Activated CD8-positive, alpha-beta memory T cell treated with anti-CD3 and anti-CD28 coated beads, Interleukin-2, amount 10 ng/mL, durations not matched to agents 7 days and 5 days (primary cell): ENCODE data around the gene RGS9BP. TPM values are rescaled to one million over a fixed set of nuclear protein-coding genes. Genes with fewer than 3 reads are reported as not detected.

Experiments used
- ATAC-seq: fragments of 150-1000 bp; cut with Tn5 transposase; one replicate; pipeline ENCODE4 v1.10.0; 2021; ENCODE audit warnings: moderate library complexity
- CTCF ChIA-PET: fragments of 350-600 bp; sonication (Branson Sonifier 250); formaldehyde crosslinking; loops from one replicate; lab custom pipeline; 2021; ENCODE audit warnings: antibody characterized with exemption; lab: Charles Lee
- DNase-seq: peaks from one replicate; pipeline ENCODE4 v3.0.0-alpha.2; 2020
- H3K27ac Mint-ChIP-seq: one replicate; pipeline ENCODE4 v1.8.0; 2021; ENCODE audit warnings: mild to moderate bottlenecking, mixed read lengths
- H3K27me3 Mint-ChIP-seq: one replicate; pipeline ENCODE4 v1.8.0; 2021; ENCODE audit warnings: mixed read lengths
- H3K36me3 Mint-ChIP-seq: one replicate; pipeline ENCODE4 v1.8.0; 2021; ENCODE audit warnings: mild to moderate bottlenecking, mixed read lengths
- H3K4me1 Mint-ChIP-seq: one replicate; pipeline ENCODE4 v1.8.0; 2021; ENCODE audit warnings: mixed read lengths
- H3K4me3 Mint-ChIP-seq: one replicate; pipeline ENCODE4 v1.8.0; 2021; ENCODE audit warnings: mild to moderate bottlenecking, moderate library complexity, mixed read lengths
- H3K9me3 Mint-ChIP-seq: one replicate; pipeline ENCODE4 v1.8.0; 2022; ENCODE audit warnings: low read depth, mixed read lengths
- total RNA-seq, 2 experiments: library from RNA; stranded (reverse); gene quantifications; one replicate each; pipeline ENCODE4 v1.2.3, GENCODE V29; 2021

Gene RGS9BP
- total RNA-seq, 2 experiments from 2014 or later = 0.28 to 0.79 TPM

GRCh38 chr19:32717496-32717895, 41.8 kb downstream of the RGS9BP start:
- no peak for ATAC-seq
- Mint-ChIP-seq H3K36me3 (peaks cover 27% of the 10 kb centered on the region), H3K4me3 (no peak overlapping the region), H3K27ac (no peak overlapping the region), H3K9me3 (no peaks in the 10 kb centered on the region), H3K27me3 (no peaks in the 10 kb centered on the region), H3K4me1 (no peaks in the 10 kb centered on the region)
- DNase-seq = no peak
- CTCF ChIA-PET = interaction anchor here (0.6 kb wide), 1 partner anchor 84 kb away, joined by 3 read pairs; no protein-coding TSS in a partner anchor

GRCh38 chr19:32718286-32718685, 42.6 kb downstream of the RGS9BP start:
- Mint-ChIP-seq H3K36me3 (peaks cover 22% of the 10 kb centered on the region), H3K27ac (no peak overlapping the region), H3K27me3 (no peaks in the 10 kb centered on the region), H3K4me3 (no peak overlapping the region), H3K4me1 (no peaks in the 10 kb centered on the region), H3K9me3 (no peaks in the 10 kb centered on the region)
- ATAC-seq (no peak), DNase-seq (no peak)
- CTCF ChIA-PET = no interaction called here

DNA sequence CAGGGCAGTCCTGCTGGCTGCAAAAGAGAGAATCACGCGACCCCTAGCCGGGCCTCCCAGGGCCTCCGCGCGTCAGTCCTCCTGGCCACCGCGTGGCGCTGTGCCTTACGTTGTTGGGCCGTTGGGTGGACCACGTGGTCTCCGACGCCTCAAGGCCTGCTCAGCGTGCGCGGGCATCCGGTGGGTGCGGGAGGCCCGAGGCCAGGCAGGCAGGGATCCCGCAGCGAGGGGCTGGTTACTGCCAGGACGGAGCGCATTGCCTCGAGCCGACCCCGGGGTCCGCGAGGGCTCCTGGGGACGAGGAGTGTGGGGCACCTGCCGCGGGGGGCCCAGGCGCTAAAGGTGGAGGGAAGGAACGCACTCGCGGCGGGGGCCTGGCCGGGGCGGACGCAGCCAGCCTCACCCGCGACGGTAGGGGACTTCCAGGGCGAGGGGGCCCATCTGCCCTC, 44.0 kb downstream of the RGS9BP start, which contains the start of gene TDRD12:
Gene TDRD12, plus strand, starts transcription at position 157 of the 449 bp plus-strand sequence. CDS start 306 bp downstream, outside the sequence.
- Mint-ChIP-seq H3K9me3 (no peaks in the 10 kb centered on the region), H3K27me3 (no peaks in the 10 kb centered on the region), H3K4me3 (no peak within 1 kb of the TSS), H3K27ac (no peak within 1 kb of the TSS), H3K36me3 (peaks cover 15% of the 10 kb centered on the region), H3K4me1 (no peaks in the 10 kb centered on the region)
- ATAC-seq (no peak), DNase-seq (no peak)
- CTCF ChIA-PET = no interaction called here

- DNase-seq (no peak), ATAC-seq (no peak)
- H3K36me3 Mint-ChIP-seq = peaks cover 8% of the 10 kb centered on the region
- H3K9me3 Mint-ChIP-seq = no peaks in the 10 kb centered on the region
- no peak overlapping the region for H3K4me3 Mint-ChIP-seq
- H3K27me3 Mint-ChIP-seq = no peaks in the 10 kb centered on the region
- CTCF ChIA-PET = no interaction called here
- H3K27ac Mint-ChIP-seq = no peak overlapping the region
- H3K4me1 Mint-ChIP-seq = no peaks in the 10 kb centered on the region
Observed at GRCh38 chr19:32720216-32720935, 44.7 kb downstream of the RGS9BP start.

DNA sequence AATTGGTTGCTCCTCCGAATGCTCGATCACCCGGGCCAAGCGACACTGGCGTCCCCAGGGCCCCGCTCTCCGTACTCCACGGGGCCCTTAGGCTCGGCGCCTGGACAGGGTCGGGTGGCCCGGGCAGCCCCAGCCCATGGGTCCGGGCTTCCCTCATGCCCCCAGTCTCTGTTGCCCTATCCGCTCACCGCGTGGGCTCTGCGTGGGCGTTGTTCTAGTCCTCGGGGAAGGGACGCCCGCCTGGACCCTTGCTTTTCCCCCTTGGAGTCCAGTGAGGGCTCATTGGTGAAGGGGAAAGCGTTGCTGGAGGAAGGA, 45.2 kb downstream of the RGS9BP start:
- H3K9me3 Mint-ChIP-seq = no peaks in the 10 kb centered on the region
- CTCF ChIA-PET = no interaction called here
- DNase-seq (no peak), ATAC-seq (no peak)
- H3K4me3 Mint-ChIP-seq = no peak overlapping the region
- peaks cover 8% of the 10 kb centered on the region for H3K36me3 Mint-ChIP-seq
- H3K27me3 Mint-ChIP-seq = no peaks in the 10 kb centered on the region
- H3K27ac Mint-ChIP-seq = no peak overlapping the region
- H3K4me1 Mint-ChIP-seq = no peaks in the 10 kb centered on the region

Other genes starting within 250 kb of the RGS9BP start
- 100 to 1,000 TPM; 134 to 148 TPM for gene PDCD5, start 94.7 kb upstream of the RGS9BP start, total RNA-seq
- gene ANKRD27, start 668 bp upstream of the RGS9BP start, total RNA-seq = 10 to 100 TPM; 40.3 to 41.7 TPM
- gene NUDT19, start 16.0 kb downstream of the RGS9BP start, total RNA-seq = 10 to 100 TPM; 13.0 to 18.1 TPM
- gene TDRD12, start 43.9 kb downstream of the RGS9BP start, total RNA-seq = under 1 TPM in 1 of 2 experiments, not detected in 1; 0.12 TPM
- under 1 TPM in 1 of 2 experiments, not detected in 1; 0.16 TPM for gene SLC7A9, start 193.9 kb downstream of the RGS9BP start, total RNA-seq